ENCODE measurements around the gene MRPL12. TPM values are rescaled to one million over a fixed set of nuclear protein-coding genes. Genes with fewer than 3 reads are reported as not detected.

Gene MRPL12
- total RNA-seq, 1 donor from 2014 or later: 13.2 TPM

DNA sequence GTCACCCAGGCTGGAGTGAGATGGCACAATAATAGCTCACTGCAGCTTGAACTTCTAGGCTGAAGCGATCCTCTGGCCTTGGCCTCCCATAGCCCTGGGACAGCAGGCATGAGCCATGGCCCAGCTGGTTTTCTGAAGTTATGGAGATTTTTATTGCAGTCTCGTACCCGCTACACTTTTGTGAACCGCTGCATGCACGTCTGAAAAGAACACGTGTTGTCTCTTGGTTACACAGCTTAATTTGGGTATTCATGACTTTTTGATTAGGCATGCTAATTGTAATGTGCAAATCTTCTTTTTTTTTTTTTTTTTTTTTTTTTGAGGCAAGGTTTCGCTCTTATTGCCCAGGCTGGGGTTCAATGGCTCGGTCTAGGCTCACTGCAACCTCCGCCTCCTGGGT lies 22.3 kb downstream of the MRPL12 start:
- Histone ChIP-seq H3F3A (ENCODE audit: low read depth) (peaks cover 11% of the 10 kb centered on the region), H3K9me3 (ENCODE audit: low read depth) (no peaks in the 10 kb centered on the region), H3K4me1 (no peaks in the 10 kb centered on the region), H3K4me3 (no peak overlapping the region), H3K36me3 (no peaks in the 10 kb centered on the region), H3K27ac (no peak overlapping the region), H3K79me2 (ENCODE audit: low read depth) (no peaks in the 10 kb centered on the region), H2AFZ (replicated peaks) (no peak overlapping the region), H3K4me2 (no peak overlapping the region), H3K9ac (no peak overlapping the region), H4K20me1 (ENCODE audit: low read depth) (no peaks in the 10 kb centered on the region), H3K27me3 (no peaks in the 10 kb centered on the region)
- peaks cover 5% of the 10 kb centered on the region for H3K4me1 Mint-ChIP-seq
- H3K4me3 Mint-ChIP-seq: no peak overlapping the region
- peaks cover 2% of the 10 kb centered on the region for H3K27me3 Mint-ChIP-seq (ENCODE audit: insufficient read depth, low read depth)
- H3K27ac Mint-ChIP-seq: no peak overlapping the region
- H3K9me3 Mint-ChIP-seq: no peaks in the 10 kb centered on the region
- no peaks in the 10 kb centered on the region for H3K36me3 Mint-ChIP-seq
- DNase-seq (ENCODE audit: low spot score): no peak
- TF ChIP-seq, protein P1, sequence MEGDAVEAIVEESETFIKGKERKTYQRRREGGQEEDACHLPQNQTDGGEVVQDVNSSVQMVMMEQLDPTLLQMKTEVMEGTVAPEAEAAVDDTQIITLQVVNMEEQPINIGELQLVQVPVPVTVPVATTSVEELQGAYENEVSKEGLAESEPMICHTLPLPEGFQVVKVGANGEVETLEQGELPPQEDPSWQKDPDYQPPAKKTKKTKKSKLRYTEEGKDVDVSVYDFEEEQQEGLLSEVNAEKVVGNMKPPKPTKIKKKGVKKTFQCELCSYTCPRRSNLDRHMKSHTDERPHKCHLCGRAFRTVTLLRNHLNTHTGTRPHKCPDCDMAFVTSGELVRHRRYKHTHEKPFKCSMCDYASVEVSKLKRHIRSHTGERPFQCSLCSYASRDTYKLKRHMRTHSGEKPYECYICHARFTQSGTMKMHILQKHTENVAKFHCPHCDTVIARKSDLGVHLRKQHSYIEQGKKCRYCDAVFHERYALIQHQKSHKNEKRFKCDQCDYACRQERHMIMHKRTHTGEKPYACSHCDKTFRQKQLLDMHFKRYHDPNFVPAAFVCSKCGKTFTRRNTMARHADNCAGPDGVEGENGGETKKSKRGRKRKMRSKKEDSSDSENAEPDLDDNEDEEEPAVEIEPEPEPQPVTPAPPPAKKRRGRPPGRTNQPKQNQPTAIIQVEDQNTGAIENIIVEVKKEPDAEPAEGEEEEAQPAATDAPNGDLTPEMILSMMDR (IDR thresholded peaks at IDR 0.05): no peak
- TF ChIP-seq EZH2phosphoT487 (IDR thresholded peaks at IDR 0.05) (no peak), EZH2 (IDR thresholded peaks at IDR 0.05) (no peak)

DNA sequence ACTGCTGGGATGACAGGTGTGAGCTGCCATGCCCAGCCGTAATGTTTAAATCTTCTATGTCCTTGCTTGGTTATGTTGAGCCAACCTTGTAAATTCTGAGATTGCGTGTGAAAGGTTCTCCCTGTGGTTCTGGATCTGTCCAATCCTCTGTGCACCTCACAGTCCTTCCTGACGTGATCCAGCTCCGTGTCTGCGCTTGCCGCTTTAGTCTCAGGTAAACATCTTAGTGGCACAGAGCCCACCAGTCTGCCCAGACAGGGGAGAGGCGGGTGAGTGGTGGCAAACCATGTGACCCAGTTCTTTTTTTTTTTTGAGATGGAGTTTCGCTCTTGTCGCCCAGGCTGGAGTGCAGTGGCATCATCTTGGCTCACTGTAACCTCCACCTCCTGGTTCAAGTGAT lies 22.8 kb downstream of the MRPL12 start:
- no peak overlapping the region for H3K4me3 ChIP-seq
- H3K4me1 Mint-ChIP-seq: peaks cover 7% of the 10 kb centered on the region

DNA sequence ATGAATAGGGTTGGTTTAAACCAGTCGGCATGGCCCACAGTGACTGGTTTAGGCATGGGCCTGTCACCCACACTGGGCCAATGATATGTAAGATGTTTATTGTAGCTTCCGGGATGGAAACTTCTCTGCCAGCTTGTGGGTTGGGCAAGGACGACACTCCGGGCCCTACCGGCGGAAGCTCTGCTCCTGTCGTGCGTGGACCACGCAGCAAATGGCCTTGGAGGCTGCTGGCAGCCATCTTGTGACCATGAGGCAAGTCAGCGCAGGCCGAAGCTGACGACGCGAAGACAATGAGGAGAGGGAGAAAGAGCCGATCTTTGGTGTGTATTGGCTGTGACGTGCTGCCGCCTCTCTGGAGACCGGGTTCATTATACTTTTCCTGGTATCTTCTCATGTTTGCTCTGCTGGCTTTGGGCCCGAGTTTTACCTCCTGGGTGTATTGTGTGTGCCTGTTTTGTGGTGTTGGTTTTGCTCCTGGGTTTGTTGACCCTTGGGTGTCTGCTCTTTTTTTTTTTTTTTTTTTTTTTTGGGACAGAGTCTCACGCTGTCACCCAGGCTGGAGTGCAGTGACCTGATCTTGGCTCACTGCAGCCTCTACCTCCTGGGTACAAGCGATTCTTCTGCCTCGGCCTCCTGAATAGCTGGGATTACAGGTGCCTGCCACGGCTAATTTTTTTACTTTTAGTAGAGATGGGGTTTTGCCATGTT lies 24.3 kb downstream of the MRPL12 start:
- TF ChIP-seq, protein P1 (IDR thresholded peaks at IDR 0.05): no peak
- TF ChIP-seq EZH2 (IDR thresholded peaks at IDR 0.05) (no peak), EZH2phosphoT487 (IDR thresholded peaks at IDR 0.05) (no peak)

More for the DNA sequence above, 22.8 kb downstream of the MRPL12 start:
- H3K4me2 ChIP-seq: no peak overlapping the region
- TF ChIP-seq EZH2 (IDR thresholded peaks at IDR 0.05) (no peak), EZH2phosphoT487 (IDR thresholded peaks at IDR 0.05) (no peak)
- TF ChIP-seq, protein P1 (IDR thresholded peaks at IDR 0.05): no peak
- no peaks in the 10 kb centered on the region for H4K20me1 ChIP-seq (ENCODE audit: low read depth)
- peaks cover 2% of the 10 kb centered on the region for H3K27me3 Mint-ChIP-seq (ENCODE audit: insufficient read depth, low read depth)
- H3K36me3 Mint-ChIP-seq: no peaks in the 10 kb centered on the region
- peaks cover 11% of the 10 kb centered on the region for H3F3A ChIP-seq (ENCODE audit: low read depth)
- no peak for DNase-seq (ENCODE audit: low spot score)
- H3K79me2 ChIP-seq (ENCODE audit: low read depth): no peaks in the 10 kb centered on the region
- no peaks in the 10 kb centered on the region for H3K27me3 ChIP-seq
- no peaks in the 10 kb centered on the region for H3K36me3 ChIP-seq
- no peak overlapping the region for H3K27ac ChIP-seq
- H3K4me1 ChIP-seq: no peaks in the 10 kb centered on the region
- H3K9ac ChIP-seq: no peak overlapping the region
- H2AFZ ChIP-seq (replicated peaks): no peak overlapping the region
- H3K9me3 ChIP-seq (ENCODE audit: low read depth): no peaks in the 10 kb centered on the region
- H3K4me3 Mint-ChIP-seq: no peak overlapping the region
- H3K27ac Mint-ChIP-seq: no peak overlapping the region
- no peaks in the 10 kb centered on the region for H3K9me3 Mint-ChIP-seq

More for the DNA sequence above, 24.3 kb downstream of the MRPL12 start:
- Histone ChIP-seq H3F3A (ENCODE audit: low read depth) (peaks cover 9% of the 10 kb centered on the region), H4K20me1 (ENCODE audit: low read depth) (no peaks in the 10 kb centered on the region), H3K79me2 (ENCODE audit: low read depth) (no peaks in the 10 kb centered on the region), H3K36me3 (no peaks in the 10 kb centered on the region), H3K27me3 (no peaks in the 10 kb centered on the region), H3K27ac (no peak overlapping the region), H3K4me2 (no peak overlapping the region), H3K4me1 (peaks cover 8% of the 10 kb centered on the region), H2AFZ (replicated peaks) (no peak overlapping the region), H3K4me3 (no peak overlapping the region), H3K9me3 (ENCODE audit: low read depth) (no peaks in the 10 kb centered on the region), H3K9ac (no peak overlapping the region)
- H3K27me3 Mint-ChIP-seq (ENCODE audit: insufficient read depth, low read depth): no peaks in the 10 kb centered on the region
- H3K9me3 Mint-ChIP-seq: no peaks in the 10 kb centered on the region
- no peak overlapping the region for H3K4me3 Mint-ChIP-seq
- no peak for DNase-seq (ENCODE audit: low spot score)
- H3K27ac Mint-ChIP-seq: no peak overlapping the region
- H3K4me1 Mint-ChIP-seq: peaks cover 16% of the 10 kb centered on the region
- no peaks in the 10 kb centered on the region for H3K36me3 Mint-ChIP-seq

All from neural progenitor cell (in vitro differentiated cells).